Astrocyte (in vitro differentiated cells and primary cell): ENCODE data around the gene GMNN.

Experiments used
- CTCF ChIP-seq: IDR thresholded peaks from 2 replicates; pipeline ENCODE4 v1.5.1; 2011; ENCODE audit warnings: low read depth, mild to moderate bottlenecking, inconsistent platforms, low read length, moderate library complexity; ENCODE audit not compliant: insufficient read depth
- EZH2 ChIP-seq: IDR thresholded peaks from 2 replicates; pipeline ENCODE4 v1.6.1; 2012; ENCODE audit warnings: mild to moderate bottlenecking, low read length, inconsistent platforms; ENCODE audit not compliant: insufficient read depth

- no peak for TF ChIP-seq CTCF
- no peak for TF ChIP-seq EZH2
Observed at GRCh38 chr6:24818346-24818745, 43.6 kb downstream of the GMNN start.
